GM12864 (cell line): ENCODE results near the gene TRAPPC12.

Source experiments
- DNase-seq: peaks from one replicate; pipeline ENCODE4 v3.0.0-alpha.2; 2011; ENCODE audit warnings: low read depth
- H3K4me3 ChIP-seq: 2 replicates; pipeline ENCODE4 v1.5.1; 2011; ENCODE audit warnings: mild to moderate bottlenecking, low read depth, low read length, control low read depth
- TF ChIP-seq, protein P1 (sequence below): IDR thresholded peaks from 2 replicates; pipeline ENCODE4 v1.5.1; 2011; ENCODE audit warnings: low read depth, mild to moderate bottlenecking, moderate library complexity, low read length, control low read depth, inconsistent platforms; ENCODE audit errors: missing control alignments

The TRAPPC12 gene

DNA sequence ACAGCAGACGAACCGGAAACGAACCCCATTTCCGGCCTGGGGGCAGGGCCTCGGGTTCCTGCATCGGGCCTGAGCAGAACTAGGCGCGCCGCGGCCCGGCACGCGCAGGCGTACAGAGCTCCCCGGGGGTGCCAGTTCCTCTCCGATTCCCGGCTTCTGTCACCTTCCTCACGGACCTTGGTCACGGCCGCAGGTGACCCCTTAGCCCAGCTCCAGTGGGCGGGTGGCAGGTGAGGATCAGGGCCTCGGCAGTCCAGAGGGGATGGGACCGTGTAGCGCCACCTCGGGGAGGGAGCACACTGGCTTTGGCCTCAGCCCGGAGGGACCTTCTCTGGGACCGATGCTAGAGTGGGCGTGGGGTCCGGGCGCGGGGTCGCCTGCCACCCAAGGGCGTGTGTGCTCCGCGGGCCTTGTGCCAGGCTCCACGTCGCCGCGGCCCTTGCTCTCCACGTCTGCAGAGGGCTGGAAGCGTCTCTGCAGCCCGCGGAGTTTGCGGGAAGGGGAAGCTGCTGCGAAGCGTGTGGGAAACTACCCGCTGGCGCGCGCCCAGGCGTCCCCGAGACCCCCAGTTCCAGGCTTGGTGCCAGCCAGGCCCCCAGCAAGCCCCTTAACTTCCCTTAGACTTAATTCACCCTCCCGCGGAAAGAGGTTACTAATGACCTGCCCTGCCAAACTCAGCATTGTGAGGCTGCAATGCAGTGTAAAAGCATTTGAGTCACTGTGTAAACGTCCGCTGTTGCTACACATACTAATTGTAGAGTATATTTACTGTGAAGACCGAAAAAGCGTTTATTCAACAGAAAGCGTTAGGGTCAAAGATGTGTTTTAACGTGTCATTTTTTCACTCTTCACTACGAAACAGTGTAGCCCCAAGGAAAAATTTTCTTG is at the start of gene TRAPPC12:
TRAPPC12 (plus strand) TSS at position 48 of the 888 bp plus-strand sequence. CDS start 7,930 bp downstream, outside the sequence.
- TF ChIP-seq, protein P1, sequence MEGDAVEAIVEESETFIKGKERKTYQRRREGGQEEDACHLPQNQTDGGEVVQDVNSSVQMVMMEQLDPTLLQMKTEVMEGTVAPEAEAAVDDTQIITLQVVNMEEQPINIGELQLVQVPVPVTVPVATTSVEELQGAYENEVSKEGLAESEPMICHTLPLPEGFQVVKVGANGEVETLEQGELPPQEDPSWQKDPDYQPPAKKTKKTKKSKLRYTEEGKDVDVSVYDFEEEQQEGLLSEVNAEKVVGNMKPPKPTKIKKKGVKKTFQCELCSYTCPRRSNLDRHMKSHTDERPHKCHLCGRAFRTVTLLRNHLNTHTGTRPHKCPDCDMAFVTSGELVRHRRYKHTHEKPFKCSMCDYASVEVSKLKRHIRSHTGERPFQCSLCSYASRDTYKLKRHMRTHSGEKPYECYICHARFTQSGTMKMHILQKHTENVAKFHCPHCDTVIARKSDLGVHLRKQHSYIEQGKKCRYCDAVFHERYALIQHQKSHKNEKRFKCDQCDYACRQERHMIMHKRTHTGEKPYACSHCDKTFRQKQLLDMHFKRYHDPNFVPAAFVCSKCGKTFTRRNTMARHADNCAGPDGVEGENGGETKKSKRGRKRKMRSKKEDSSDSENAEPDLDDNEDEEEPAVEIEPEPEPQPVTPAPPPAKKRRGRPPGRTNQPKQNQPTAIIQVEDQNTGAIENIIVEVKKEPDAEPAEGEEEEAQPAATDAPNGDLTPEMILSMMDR: peak; percentile 65
- DNase-seq: peak; percentile 82
- H3K4me3 ChIP-seq: peak within 1 kb of the TSS; percentile 94

DNA sequence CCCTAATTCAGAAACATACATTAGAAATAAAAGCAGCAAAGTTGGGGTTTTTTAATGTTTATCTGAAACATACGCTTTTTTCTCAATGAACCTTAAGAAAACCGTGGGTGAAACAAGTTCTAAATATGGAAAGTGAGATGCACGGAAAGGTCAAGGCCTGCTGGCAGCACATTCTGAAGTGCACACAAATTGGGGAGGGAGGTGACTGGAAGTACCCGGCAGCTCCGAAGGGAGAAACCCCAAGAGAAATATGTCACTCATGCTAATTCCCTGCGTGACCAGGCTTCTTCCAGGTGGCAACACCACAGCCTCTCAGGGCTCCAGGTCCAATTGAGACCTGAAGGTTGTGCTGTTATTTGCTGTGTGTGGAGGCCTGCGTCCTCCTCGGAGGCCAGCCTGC is 47.4 kb upstream of the TRAPPC12 start:
- DNase-seq: no peak
- TF ChIP-seq, protein P1: no peak
- no peak overlapping the region for H3K4me3 ChIP-seq

DNA sequence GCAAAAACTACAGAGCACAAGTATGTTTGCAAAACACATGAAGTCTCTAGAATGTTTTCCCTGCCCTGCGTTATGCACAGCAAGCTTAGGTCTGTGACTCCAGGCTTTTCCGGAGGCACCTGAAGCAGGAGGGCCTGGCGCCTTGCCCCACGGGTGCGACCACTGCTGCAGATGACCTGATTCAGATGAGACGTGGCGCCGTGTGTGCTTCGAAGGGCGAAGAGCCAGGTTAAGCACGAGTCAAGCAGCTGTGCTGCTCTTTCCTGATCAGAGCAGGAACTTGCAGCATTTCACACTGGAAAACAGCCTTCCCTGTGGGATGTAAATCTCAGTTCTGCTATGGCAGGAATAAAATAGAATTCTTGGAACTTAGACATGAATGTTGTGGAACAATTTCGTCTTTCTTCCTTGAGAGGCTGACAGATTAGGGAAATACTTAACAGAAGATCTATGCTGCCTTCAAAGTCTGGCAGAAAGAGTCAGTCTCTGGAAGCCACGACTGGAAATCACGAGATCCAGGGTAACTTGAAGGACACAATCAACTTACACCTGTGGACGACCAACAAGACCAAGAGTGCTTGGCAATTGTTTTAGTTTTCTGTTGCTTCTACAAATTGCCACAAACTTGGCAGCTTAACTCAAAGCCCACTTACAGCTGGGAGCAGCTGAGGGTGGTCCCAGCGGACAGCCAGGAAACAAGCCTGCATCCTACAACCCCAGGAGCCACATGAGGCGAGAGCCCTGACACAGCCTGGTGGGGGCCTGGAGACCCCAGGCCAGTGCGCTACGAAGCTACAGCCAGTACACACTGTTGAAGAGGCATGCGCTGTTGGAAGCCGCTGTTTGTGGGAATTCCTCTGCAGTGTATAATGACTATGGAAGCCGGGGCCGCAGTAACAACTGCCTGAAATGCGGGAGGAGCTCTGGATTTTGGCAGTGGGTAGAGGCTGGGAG is 44.8 kb upstream of the TRAPPC12 start:
- TF ChIP-seq, protein P1: no peak
- H3K4me3 ChIP-seq: no peak overlapping the region
- no peak for DNase-seq

DNA sequence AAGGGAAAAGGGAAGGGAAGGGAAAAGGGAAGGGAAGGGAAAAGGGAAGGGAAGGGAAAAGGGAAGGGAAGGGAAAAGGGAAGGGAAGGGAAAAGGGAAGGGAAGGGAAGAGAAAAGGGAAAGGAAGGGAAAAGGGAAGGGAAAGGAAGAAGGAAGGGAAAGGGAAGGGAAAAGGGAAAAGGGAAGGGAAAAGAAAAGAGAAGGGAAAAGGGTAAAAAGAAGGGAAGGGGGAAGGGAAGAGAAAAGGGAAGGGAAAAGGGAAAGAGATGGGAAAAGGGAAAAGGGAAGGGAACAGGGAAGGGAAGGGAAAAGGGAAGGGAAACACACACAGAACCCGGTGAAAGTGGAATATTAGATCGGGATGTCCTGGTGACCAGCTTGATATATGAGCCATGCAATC is 42.6 kb upstream of the TRAPPC12 start:
- TF ChIP-seq, protein P1: no peak
- H3K4me3 ChIP-seq: no peak overlapping the region
- DNase-seq: no peak

DNA sequence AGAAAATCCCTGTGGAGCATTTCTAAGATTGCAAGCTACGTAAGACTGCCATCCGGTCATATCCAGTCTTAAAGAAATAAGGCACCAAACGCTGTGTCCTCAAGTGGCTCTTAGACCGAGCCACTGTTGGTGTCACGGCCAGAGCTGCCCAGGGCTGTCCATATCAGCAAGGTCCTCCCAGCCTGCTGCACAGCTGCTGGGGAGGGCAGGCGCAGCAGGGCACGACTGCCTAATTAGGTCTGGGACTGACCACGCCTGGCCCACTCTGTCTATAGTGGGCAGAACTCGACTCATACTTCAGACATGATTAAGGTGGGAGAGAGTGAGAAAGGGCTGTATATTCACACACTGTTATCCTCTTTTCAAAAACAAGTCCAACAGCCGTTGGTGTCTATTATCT is 41.2 kb upstream of the TRAPPC12 start:
- TF ChIP-seq, protein P1: no peak
- no peak overlapping the region for H3K4me3 ChIP-seq
- DNase-seq: no peak

DNA sequence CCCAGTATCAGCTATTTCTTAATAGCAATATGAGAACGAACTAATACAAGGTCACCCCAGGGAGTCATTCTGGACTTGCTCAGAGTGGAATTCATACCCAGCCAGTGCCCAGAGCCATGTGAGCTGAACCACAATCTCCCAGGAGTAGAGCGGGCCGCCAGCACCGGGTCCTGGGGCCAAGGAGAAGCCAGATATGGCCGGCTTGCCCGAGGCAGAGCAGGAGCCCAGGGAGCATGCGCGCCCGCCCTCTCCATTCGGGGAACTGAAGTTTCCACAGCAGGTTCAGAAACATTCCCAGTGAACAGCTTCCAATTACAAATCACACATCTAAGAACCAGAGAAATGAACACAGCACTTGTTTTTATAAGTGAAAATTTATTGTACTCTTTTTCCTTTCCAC is 39.4 kb upstream of the TRAPPC12 start:
- TF ChIP-seq, protein P1: no peak
- no peak for DNase-seq
- H3K4me3 ChIP-seq: no peak overlapping the region
